CD14-positive monocyte (primary cell): ENCODE results near the gene TMEM52B. TPM values are rescaled to one million over a fixed set of nuclear protein-coding genes. Genes with fewer than 3 reads are reported as not detected.

Source experiments
- DNase-seq, 3 donors: peaks; one replicate each; pipeline ENCODE4 v3.0.0-alpha.2; 2011 to 2022
- H2AFZ ChIP-seq: 2 replicates; pipeline ENCODE4 v1.6.0; 2012; ENCODE audit warnings: mild to moderate bottlenecking, low read depth, low read length, inconsistent platforms; ENCODE audit not compliant: insufficient read depth, poor library complexity, severe bottlenecking
- H3K27ac ChIP-seq, 2 donors: 1 replicate in 1 of 2; 2 replicates in 1 of 2; pipeline ENCODE4 v1.5.1; 2012 to 2013; ENCODE audit warnings: low read length in 2 of 2, control low read depth in 1 of 2, inconsistent platforms in 1 of 2, low read depth in 1 of 2, mild to moderate bottlenecking in 1 of 2
- H3K27me3 ChIP-seq, 2 donors: one replicate each; pipeline versions ENCODE4 v1.6.0 to v1.6.1; 2011 to 2013; ENCODE audit warnings: low read length in 2 of 2; ENCODE audit not compliant: control insufficient read depth in 2 of 2, insufficient read depth in 2 of 2
- H3K36me3 ChIP-seq, 2 donors: replicated peaks in 1 of 2; 1 replicate in 1 of 2; 2 replicates in 1 of 2; pipeline versions ENCODE4 v1.5.1 to v1.6.1; 2012 to 2013; ENCODE audit warnings: low read length in 2 of 2, control low read depth in 1 of 2, inconsistent platforms in 1 of 2, mild to moderate bottlenecking in 1 of 2; ENCODE audit not compliant: insufficient read depth in 2 of 2, control insufficient read depth in 1 of 2
- H3K4me1 ChIP-seq, 2 donors: 1 replicate in 1 of 2; 2 replicates in 1 of 2; pipeline versions ENCODE4 v1.5.1 to v1.6.1; 2012 to 2013; ENCODE audit warnings: low read length in 2 of 2, control low read depth in 1 of 2, inconsistent platforms in 1 of 2, mild to moderate bottlenecking in 1 of 2, moderate library complexity in 1 of 2; ENCODE audit not compliant: insufficient read depth in 2 of 2, control insufficient read depth in 1 of 2
- H3K4me2 ChIP-seq: replicated peaks from 2 replicates; pipeline ENCODE3; 2012; ENCODE audit warnings: low read length, moderate library complexity, mild to moderate bottlenecking; ENCODE audit not compliant: poor library complexity, severe bottlenecking; ENCODE audit errors: extremely low read depth
- H3K4me3 ChIP-seq, 3 experiments: fragments of 200-600 bp in 1 of 3; sonication (generic) in 1 of 3; replicated peaks in 1 of 3; 1 replicate in 2 of 3; 2 replicates in 1 of 3; pipeline ENCODE4 v1.5.1; 2011 to 2013; ENCODE audit warnings: low read length in 3 of 3, mild to moderate bottlenecking in 3 of 3, control low read depth in 2 of 3, low read depth in 2 of 3, inconsistent platforms in 1 of 3, moderate library complexity in 1 of 3
- H3K79me2 ChIP-seq: 2 replicates; pipeline ENCODE4 v1.6.0; 2012; ENCODE audit warnings: mild to moderate bottlenecking, control low read depth, inconsistent platforms, low read length, moderate library complexity; ENCODE audit not compliant: insufficient read depth
- H3K9ac ChIP-seq: 2 replicates; pipeline ENCODE4 v1.6.0; 2017; ENCODE audit warnings: low read length, mild to moderate bottlenecking; ENCODE audit not compliant: insufficient read depth, poor library complexity, severe bottlenecking
- H3K9me3 ChIP-seq, 2 donors: replicated peaks in 1 of 2; 1 replicate in 1 of 2; 2 replicates in 1 of 2; pipeline versions ENCODE4 v1.5.1 to v1.6.1; 2012 to 2013; ENCODE audit warnings: low read length in 2 of 2, control low read depth in 1 of 2; ENCODE audit not compliant: control insufficient read depth in 1 of 2, insufficient read depth in 1 of 2
- H4K20me1 ChIP-seq: 2 replicates; pipeline ENCODE4 v1.6.0; 2012; ENCODE audit warnings: mild to moderate bottlenecking, low read length, control low read depth, moderate library complexity; ENCODE audit not compliant: insufficient read depth
- H3K27ac Mint-ChIP-seq, 7 donors: one replicate each; pipeline ENCODE4 v1.8.0; 2020; ENCODE audit warnings: mild to moderate bottlenecking in 7 of 7, mixed read lengths in 7 of 7, moderate library complexity in 6 of 7, inconsistent platforms in 2 of 7
- H3K27me3 Mint-ChIP-seq, 3 donors: one replicate each; pipeline ENCODE4 v1.8.0; 2021 to 2022; ENCODE audit warnings: low read depth in 3 of 3, mild to moderate bottlenecking in 3 of 3, mixed read lengths in 3 of 3, moderate library complexity in 3 of 3, inconsistent platforms in 1 of 3
- H3K36me3 Mint-ChIP-seq, 2 donors: one replicate each; pipeline ENCODE4 v1.8.0; 2020; ENCODE audit warnings: mixed read lengths in 2 of 2, inconsistent platforms in 1 of 2, mild to moderate bottlenecking in 1 of 2
- H3K4me1 Mint-ChIP-seq: one replicate; pipeline ENCODE4 v1.8.0; 2020; ENCODE audit warnings: mild to moderate bottlenecking, mixed read lengths
- H3K4me3 Mint-ChIP-seq, 2 donors: one replicate each; pipeline ENCODE4 v1.8.0; 2020; ENCODE audit warnings: mild to moderate bottlenecking in 2 of 2, mixed read lengths in 2 of 2, moderate library complexity in 1 of 2
- H3K9me3 Mint-ChIP-seq, 7 donors: one replicate each; pipeline ENCODE4 v1.8.0; 2020 to 2022; ENCODE audit warnings: mixed read lengths in 7 of 7, mild to moderate bottlenecking in 6 of 7, moderate library complexity in 6 of 7, inconsistent platforms in 2 of 7
- WGBS: methylation state at CpG from one replicate; pipeline ENCODE4 v1.1.5; 2013; ENCODE audit warnings: missing lambda C conversion rate; ENCODE audit not compliant: insufficient coverage; 5-methylcytosine and 5-hydroxymethylcytosine counted together
- intact Hi-C, 2 donors: fragments of 100-400 bp; cut with micrococcal nuclease; formaldehyde crosslinking; loops; one replicate each; pipeline versions ENCODE4 v1.15.0 to v1.15.1; 2023
- polyA plus RNA-seq, 3 donors: library from polyadenylated mRNA; depleted of rRNA in 1 of 3; unstranded in 2 of 3; stranded (reverse) in 1 of 3; fragments of 300-500 nt in 2 of 3; fragments of >200 nt in 1 of 3; fragmentation: Illumina TruSeq in 2 of 3; gene quantifications; 1 replicate in 2 of 3; 2 replicates in 1 of 3; pipeline ENCODE4 v1.2.3, GENCODE V29; 2012 to 2021
- TF ChIP-seq, protein P1 (sequence below): fragments of 200-600 bp; IDR thresholded peaks from one replicate; pipeline ENCODE4 v1.8.0; 2022; ENCODE audit warnings: antibody characterized with exemption, mild to moderate bottlenecking

Gene TMEM52B
- polyA plus RNA-seq, 3 donors: 0.54 to 2.4 (median 0.58) TPM

- no peak overlapping the region for H2AFZ ChIP-seq
- H3K4me3 ChIP-seq: no peak overlapping the region
- no peak overlapping the region for H3K9ac ChIP-seq
- no peaks in the 10 kb centered on the region for H3K36me3 Mint-ChIP-seq
- H3K9me3 Mint-ChIP-seq: no peaks in the 10 kb centered on the region
- no peaks in the 10 kb centered on the region for H3K9me3 ChIP-seq
- no peak overlapping the region for H3K4me2 ChIP-seq
- H3K27ac Mint-ChIP-seq: peak overlapping the region in 5 of 7 donors; percentile 2 to 87 (median 69)
- peak overlapping the region in 1 of 2 donors; percentile 43 for H3K27ac ChIP-seq
- H3K4me1 Mint-ChIP-seq: peaks cover 50% of the 10 kb centered on the region
- intact Hi-C loops: loop anchor here in 1 of 2 donors (10.0 kb wide), 1 partner anchor 56 kb away; the partner anchor contains the start of gene GABARAPL1
- DNase-seq: peak; percentile 31 to 71 (median 49)
- TF ChIP-seq, protein P1, sequence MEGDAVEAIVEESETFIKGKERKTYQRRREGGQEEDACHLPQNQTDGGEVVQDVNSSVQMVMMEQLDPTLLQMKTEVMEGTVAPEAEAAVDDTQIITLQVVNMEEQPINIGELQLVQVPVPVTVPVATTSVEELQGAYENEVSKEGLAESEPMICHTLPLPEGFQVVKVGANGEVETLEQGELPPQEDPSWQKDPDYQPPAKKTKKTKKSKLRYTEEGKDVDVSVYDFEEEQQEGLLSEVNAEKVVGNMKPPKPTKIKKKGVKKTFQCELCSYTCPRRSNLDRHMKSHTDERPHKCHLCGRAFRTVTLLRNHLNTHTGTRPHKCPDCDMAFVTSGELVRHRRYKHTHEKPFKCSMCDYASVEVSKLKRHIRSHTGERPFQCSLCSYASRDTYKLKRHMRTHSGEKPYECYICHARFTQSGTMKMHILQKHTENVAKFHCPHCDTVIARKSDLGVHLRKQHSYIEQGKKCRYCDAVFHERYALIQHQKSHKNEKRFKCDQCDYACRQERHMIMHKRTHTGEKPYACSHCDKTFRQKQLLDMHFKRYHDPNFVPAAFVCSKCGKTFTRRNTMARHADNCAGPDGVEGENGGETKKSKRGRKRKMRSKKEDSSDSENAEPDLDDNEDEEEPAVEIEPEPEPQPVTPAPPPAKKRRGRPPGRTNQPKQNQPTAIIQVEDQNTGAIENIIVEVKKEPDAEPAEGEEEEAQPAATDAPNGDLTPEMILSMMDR: no peak
- H3K27me3 Mint-ChIP-seq: peaks cover 0 to 2% (median 2%) of the 10 kb centered on the region in 3 donors
- H3K4me1 ChIP-seq: peaks cover 34 to 53% of the 10 kb centered on the region in 2 donors
- 0% methylated on average over 1 of the region's 3 CpGs for WGBS
- no peaks in the 10 kb centered on the region for H3K36me3 ChIP-seq
- H3K79me2 ChIP-seq: no peaks in the 10 kb centered on the region
- no peaks in the 10 kb centered on the region for H4K20me1 ChIP-seq
- H3K4me3 Mint-ChIP-seq: no peak overlapping the region
- H3K27me3 ChIP-seq: no peaks in the 10 kb centered on the region
These were observed 19.6 kb upstream of the TMEM52B start for GRCh38 chr12:10159280-10159679.

GRCh38 chr12:10160617-10161385, 18.0 kb upstream of the TMEM52B start:
- peak overlapping the region; percentile 16 to 75 for H3K27ac ChIP-seq
- peak overlapping the region; percentile 41 for H3K4me2 ChIP-seq
- TF ChIP-seq, protein P1: no peak
- Mint-ChIP-seq H3K27me3 (peaks cover 0 to 2% (median 2%) of the 10 kb centered on the region in 3 donors), H3K9me3 (no peaks in the 10 kb centered on the region), H3K36me3 (no peaks in the 10 kb centered on the region), H3K4me3 (peak overlapping the region; percentile 13 to 76), H3K4me1 (peaks cover 47% of the 10 kb centered on the region), H3K27ac (peak overlapping the region; percentile 77 to 91 (median 87))
- H3K9me3 ChIP-seq: no peaks in the 10 kb centered on the region
- H3K79me2 ChIP-seq: no peaks in the 10 kb centered on the region
- H3K4me3 ChIP-seq: peak overlapping the region in 1 of 3 experiments; percentile 31
- no peak overlapping the region for H2AFZ ChIP-seq
- H3K36me3 ChIP-seq: no peaks in the 10 kb centered on the region
- intact Hi-C loops: no loop called here
- peak overlapping the region; percentile 9 for H3K9ac ChIP-seq
- H4K20me1 ChIP-seq: no peaks in the 10 kb centered on the region
- WGBS: 91% methylated on average over 1 of the region's 7 CpGs
- DNase-seq: peak in 2 of 3 donors; percentile 29 to 74
- H3K4me1 ChIP-seq: peaks cover 34 to 51% of the 10 kb centered on the region in 2 donors
- no peaks in the 10 kb centered on the region for H3K27me3 ChIP-seq
